ENCODE data around the gene LCA5.

The LCA5 gene

DNA sequence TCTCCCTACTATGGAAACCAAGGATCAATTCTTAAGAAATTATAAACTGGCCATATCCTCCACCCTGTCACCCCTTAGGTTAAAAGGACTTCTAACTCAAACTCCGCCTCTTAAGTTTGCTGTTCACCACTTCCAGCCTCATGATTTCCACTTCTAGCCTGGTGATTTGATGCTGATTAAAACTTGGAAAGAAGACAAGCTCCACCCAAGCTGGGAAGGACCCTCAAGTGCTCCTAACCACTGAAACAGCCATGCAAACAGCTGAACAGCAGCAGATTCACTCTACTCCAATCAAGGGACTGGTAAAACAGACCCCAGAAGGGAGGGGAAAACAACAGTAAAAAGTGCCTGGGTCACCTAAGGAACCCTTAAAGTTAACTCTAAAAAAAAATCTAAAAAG, 10.3 kb downstream of the LCA5 start:
- H3K36me3 ChIP-seq (ENCODE audit: control insufficient read depth in 2 of 2, insufficient read depth in 1 of 2, low read length in 2 of 2) = no peaks in the 10 kb centered on the region
- no peak overlapping the region for H3K27ac ChIP-seq (ENCODE audit: extremely low read depth, low read depth, low read length)
- ChIA-PET POLR2A (interaction anchor here (1.3 to 1.7 kb wide), 2 partner anchors 10 to 104 kb away, joined by 3 to 9 read pairs; partner anchors contain the start of genes LCA5 and SH3BGRL2), CTCF (interaction anchor here (0.7 to 1.1 kb wide), 3 partner anchors 24 to 1566 kb away, joined by 3 read pairs; no protein-coding TSS in a partner anchor)
- H3K4me3 ChIP-seq (ENCODE audit: low read depth, low read length) = no peak overlapping the region
- TF ChIP-seq, protein P1, sequence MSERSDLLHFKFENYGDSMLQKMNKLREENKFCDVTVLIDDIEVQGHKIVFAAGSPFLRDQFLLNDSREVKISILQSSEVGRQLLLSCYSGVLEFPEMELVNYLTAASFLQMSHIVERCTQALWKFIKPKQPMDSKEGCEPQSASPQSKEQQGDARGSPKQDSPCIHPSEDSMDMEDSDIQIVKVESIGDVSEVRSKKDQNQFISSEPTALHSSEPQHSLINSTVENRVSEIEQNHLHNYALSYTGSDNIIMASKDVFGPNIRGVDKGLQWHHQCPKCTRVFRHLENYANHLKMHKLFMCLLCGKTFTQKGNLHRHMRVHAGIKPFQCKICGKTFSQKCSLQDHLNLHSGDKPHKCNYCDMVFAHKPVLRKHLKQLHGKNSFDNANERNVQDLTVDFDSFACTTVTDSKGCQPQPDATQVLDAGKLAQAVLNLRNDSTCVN (tag by site-specific recombination; optimal IDR thresholded peaks at IDR 0.05) = no peak
- TF ChIP-seq, protein P2, sequence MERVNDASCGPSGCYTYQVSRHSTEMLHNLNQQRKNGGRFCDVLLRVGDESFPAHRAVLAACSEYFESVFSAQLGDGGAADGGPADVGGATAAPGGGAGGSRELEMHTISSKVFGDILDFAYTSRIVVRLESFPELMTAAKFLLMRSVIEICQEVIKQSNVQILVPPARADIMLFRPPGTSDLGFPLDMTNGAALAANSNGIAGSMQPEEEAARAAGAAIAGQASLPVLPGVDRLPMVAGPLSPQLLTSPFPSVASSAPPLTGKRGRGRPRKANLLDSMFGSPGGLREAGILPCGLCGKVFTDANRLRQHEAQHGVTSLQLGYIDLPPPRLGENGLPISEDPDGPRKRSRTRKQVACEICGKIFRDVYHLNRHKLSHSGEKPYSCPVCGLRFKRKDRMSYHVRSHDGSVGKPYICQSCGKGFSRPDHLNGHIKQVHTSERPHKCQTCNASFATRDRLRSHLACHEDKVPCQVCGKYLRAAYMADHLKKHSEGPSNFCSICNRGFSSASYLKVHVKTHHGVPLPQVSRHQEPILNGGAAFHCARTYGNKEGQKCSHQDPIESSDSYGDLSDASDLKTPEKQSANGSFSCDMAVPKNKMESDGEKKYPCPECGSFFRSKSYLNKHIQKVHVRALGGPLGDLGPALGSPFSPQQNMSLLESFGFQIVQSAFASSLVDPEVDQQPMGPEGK (tag by site-specific recombination; IDR thresholded peaks at IDR 0.05) = no peak
- TF ChIP-seq SETDB1 (IDR thresholded peaks at IDR 0.05; ENCODE audit: insufficient read length, low read length) (no peak), ZNF121 (tag by site-specific recombination; IDR thresholded peaks at IDR 0.05) (no peak), ZNF658 (tag by site-specific recombination; IDR thresholded peaks at IDR 0.05) (no peak), ZNF266 (tag by site-specific recombination; IDR thresholded peaks at IDR 0.05; ENCODE audit: low read depth) (no peak), ZNF548 (tag by site-specific recombination; IDR thresholded peaks at IDR 0.05) (no peak), WT1 (tag by site-specific recombination; IDR thresholded peaks at IDR 0.05) (no peak), ZNF274 (IDR thresholded peaks at IDR 0.05; ENCODE audit: low read length) (no peak), ZNF274 (tag by site-specific recombination; IDR thresholded peaks at IDR 0.05; ENCODE audit: borderline replicate concordance) (no peak), ZNF830 (tag by site-specific recombination; IDR thresholded peaks at IDR 0.05; ENCODE audit: low read depth) (no peak), KLF10 (tag by site-specific recombination; IDR thresholded peaks at IDR 0.05) (no peak), ZNF529 (tag by site-specific recombination; IDR thresholded peaks at IDR 0.05; ENCODE audit: insufficient replicate concordance) (no peak), ZNF776 (tag by site-specific recombination; IDR thresholded peaks at IDR 0.05; ENCODE audit: borderline replicate concordance) (no peak), OSR2 (tag by site-specific recombination; IDR thresholded peaks at IDR 0.05) (no peak)
- TF ChIP-seq, protein P3, sequence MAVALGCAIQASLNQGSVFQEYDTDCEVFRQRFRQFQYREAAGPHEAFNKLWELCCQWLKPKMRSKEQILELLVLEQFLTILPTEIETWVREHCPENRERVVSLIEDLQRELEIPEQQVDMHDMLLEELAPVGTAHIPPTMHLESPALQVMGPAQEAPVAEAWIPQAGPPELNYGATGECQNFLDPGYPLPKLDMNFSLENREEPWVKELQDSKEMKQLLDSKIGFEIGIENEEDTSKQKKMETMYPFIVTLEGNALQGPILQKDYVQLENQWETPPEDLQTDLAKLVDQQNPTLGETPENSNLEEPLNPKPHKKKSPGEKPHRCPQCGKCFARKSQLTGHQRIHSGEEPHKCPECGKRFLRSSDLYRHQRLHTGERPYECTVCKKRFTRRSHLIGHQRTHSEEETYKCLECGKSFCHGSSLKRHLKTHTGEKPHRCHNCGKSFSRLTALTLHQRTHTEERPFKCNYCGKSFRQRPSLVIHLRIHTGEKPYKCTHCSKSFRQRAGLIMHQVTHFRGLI (tag by site-specific recombination; IDR thresholded peaks at IDR 0.05) = no peak
- no peaks in the 10 kb centered on the region for H3K4me1 ChIP-seq (ENCODE audit: control insufficient read depth, insufficient read depth, low read length)
- H3K9me3 ChIP-seq (ENCODE audit: control insufficient read depth, insufficient read depth, low read depth, low read length) = no peaks in the 10 kb centered on the region

DNA sequence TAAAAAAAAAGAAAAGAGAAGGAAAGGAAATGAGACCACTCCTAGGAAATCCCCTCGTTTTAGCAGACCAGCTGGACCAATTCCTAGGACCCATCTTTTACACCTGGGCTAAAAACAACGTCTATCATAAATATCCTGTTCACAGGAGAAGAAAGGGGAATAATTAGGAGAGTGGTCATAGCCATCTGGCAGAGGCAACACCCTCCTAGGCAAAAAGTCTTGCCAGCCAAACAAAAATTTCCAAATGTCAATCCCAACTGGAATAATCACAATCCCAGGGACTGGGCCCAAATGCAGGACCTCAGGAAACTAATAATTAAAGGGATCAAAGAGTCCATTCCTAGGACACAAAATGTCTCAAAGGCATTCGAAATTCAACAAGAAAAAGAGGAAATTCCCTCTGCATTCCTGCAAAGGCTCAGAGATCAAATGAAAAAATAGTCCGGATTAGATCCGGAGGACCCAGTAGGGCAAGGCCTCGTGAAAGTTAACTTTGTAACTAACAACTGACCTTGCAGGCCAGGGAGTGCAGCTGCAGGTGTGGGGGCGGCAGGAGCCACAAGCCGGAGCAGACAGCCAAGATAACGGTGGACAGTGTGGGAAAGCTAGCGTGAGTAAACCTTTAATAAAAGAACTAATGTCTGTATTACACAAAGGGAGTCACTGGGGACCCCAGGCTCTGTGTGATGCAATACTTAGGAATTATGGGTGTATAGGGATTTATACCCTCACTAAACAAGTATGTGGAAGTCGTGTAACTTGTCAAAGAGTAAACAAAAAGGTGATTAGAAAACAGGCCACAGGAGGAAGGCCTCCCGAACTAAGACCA, 11.7 kb downstream of the LCA5 start:
- ChIA-PET CTCF (no interaction called here), POLR2A (interaction anchor here (1.7 kb wide), 1 partner anchor 11 kb away, joined by 9 read pairs; the partner anchor contains the start of gene LCA5)
- Histone ChIP-seq H3K4me3 (ENCODE audit: low read depth, low read length) (no peak overlapping the region), H3K36me3 (ENCODE audit: control insufficient read depth in 2 of 2, insufficient read depth in 1 of 2, low read length in 2 of 2) (no peaks in the 10 kb centered on the region), H3K9me3 (ENCODE audit: control insufficient read depth, insufficient read depth, low read depth, low read length) (no peaks in the 10 kb centered on the region), H3K4me1 (ENCODE audit: control insufficient read depth, insufficient read depth, low read length) (no peaks in the 10 kb centered on the region), H3K27ac (ENCODE audit: extremely low read depth, low read depth, low read length) (no peak overlapping the region)
- TF ChIP-seq EGR2 (tag by site-specific recombination; IDR thresholded peaks at IDR 0.05; ENCODE audit: low read depth) = peak; percentile 45; the same call in 1 of the 2 replicates
- TF ChIP-seq ZFHX2 (tag by site-specific recombination; conservative IDR thresholded peaks at IDR 0.05) = peak; percentile 52
- 0 out of 2 replicates have a peak, but pooled peaks have one; percentile 21 for TF ChIP-seq HOXC10 (CRISPR knock-in tag; IDR thresholded peaks at IDR 0.05)
- no peak for TF ChIP-seq ZNF354C (tag by site-specific recombination; IDR thresholded peaks at IDR 0.05; ENCODE audit: borderline replicate concordance, low read depth)

Data from HEK293 (cell line).